Activated CD8-positive, alpha-beta memory T cell treated with anti-CD3 and anti-CD28 coated beads for 36 hours (primary cell): ENCODE results near the gene ZBTB34. TPM values are rescaled to one million over a fixed set of nuclear protein-coding genes. Genes with fewer than 3 reads are reported as not detected.

Experiments
- CTCF ChIA-PET: fragments of 350-600 bp; sonication (Branson Sonifier 250); formaldehyde crosslinking; loops from one replicate; lab custom pipeline; 2021; ENCODE audit warnings: antibody characterized with exemption; lab: Charles Lee
- POLR2A ChIA-PET: fragments of 350-600 bp; sonication (Branson Sonifier 250); formaldehyde crosslinking; loops from one replicate; lab custom pipeline; 2021; ENCODE audit warnings: antibody characterized with exemption; lab: Charles Lee
- total RNA-seq, 2 experiments: library from RNA; stranded (reverse); gene quantifications; one replicate each; pipeline ENCODE4 v1.2.3, GENCODE V29; 2021

ZBTB34 gene
- total RNA-seq, 2 experiments from 2014 or later = 5.5 to 5.9 TPM

- CTCF ChIA-PET = no interaction called here
- POLR2A ChIA-PET = no interaction called here
Measured at GRCh38 chr9:126894052-126894603, 33.7 kb downstream of the ZBTB34 start.

DNA sequence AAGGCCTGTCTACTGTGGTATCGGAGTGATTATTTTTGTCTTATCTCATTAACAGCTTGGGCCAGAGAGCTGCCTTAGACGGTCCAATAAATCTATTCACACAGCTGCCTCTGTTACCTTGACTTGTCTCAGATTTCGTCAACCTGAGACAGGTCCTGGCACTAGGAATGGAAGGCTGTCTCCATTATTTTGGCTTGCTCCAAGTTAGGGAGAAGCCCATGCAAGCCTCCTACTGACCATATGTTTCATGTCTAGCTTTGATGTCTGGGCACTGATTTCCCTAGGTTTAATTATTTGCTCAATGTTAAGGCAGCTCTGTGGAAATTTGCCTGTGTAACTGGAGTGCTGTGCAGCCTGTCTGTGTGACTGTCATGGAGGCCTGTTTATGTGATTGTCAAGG, 41.8 kb downstream of the ZBTB34 start:
- POLR2A ChIA-PET = no interaction called here
- CTCF ChIA-PET = no interaction called here

DNA sequence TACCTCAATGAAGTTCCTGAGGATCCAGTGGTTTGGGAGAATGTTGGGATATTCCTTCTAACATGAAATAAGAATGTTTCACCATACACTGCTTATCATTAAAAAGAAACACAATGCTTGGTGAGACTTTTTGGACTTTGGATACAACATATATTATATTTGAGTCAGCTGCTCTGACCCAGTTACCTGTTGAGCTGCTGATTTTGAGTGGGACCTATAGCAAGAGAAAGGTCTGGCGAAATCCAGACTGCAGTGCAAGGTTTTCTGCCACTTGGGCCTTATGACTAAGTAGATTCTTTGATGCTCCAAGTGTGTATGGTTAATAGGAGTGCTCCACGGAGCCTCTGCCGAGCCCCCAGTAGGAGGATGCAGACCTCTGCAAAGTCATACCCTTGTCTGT, 44.1 kb downstream of the ZBTB34 start:
- ChIA-PET CTCF (no interaction called here), POLR2A (no interaction called here)

DNA sequence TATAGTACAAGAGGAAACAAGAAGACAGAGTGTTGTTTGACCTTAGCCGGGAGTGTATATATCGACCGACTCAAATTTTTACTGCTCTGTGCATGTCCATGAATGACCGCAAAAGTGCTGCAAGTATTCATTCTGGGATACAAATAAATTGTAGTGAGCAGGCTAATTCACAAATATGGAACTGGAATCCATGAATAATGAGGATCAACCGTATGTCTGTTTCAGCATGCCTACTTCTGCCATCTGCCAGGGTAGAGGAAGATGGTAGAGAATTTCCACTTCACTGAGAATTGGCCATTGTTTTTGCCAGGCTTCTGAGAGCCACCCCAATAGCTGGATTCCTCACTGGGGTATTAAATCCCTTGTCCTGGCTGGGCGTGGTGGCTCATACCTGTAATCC, 45.7 kb downstream of the ZBTB34 start:
- CTCF ChIA-PET = no interaction called here
- POLR2A ChIA-PET = no interaction called here

DNA sequence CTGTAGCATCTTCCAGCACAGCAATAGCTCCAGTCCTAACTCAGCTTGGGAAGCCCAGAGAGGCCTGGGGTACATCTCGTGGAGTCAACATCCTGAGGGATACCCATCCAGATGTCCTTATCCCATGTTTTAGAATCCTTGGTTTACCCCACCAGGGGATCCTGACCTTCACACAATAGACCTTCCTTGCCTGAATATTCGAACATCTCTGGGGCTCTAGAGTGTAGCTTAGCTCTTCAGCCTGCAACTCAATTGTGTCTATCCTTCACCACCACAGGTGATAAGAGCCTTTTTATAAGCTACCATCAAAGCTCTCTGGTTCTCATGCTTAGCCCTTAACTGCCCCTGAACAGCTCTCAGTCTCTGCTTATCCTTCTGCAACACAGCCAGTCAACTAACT, 46.6 kb downstream of the ZBTB34 start:
- CTCF ChIA-PET = no interaction called here
- POLR2A ChIA-PET = no interaction called here

DNA sequence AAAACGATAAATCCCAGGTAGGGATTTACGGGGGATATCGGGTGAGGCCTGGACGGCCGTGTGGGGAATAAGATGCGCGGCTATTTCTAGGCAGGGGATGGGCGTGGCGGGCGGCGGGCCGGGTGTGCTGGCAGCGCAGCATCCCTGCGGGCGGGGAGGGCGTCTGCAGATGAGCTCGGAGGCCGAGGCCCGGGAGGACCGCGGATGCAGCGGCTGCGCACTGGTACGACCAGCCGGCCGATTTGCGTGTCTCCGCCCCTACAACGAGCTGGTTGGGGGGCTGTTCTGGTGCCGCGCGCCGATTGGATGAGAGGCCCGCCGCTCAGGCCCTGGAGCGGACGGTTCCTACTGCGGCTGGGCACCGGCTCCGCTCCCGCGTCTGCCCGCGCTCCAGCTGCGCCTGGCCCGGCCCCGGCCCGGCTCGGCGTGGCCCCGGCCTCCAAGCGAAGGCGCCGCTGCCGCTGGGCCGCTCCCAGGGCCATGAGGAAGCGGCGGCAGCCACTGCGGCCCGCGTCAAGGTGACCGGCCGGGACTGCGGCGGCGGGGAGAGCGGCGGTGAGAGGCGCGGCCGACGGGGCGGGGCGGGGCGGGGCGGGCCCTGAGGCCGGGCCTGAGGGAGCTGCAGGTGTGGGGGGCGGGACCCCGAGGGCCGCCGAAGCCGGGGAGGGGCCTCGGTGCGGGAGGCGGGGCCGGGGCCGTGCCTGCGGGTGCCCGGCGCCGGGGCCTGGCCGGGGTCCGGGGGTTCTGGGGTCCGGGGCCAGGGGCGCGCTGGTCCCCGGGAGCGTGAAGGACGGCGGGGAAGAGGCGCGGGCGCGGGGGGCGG, 54.2 kb downstream of the ZBTB34 start, which contains the start of gene RALGPS1:
Gene RALGPS1, plus strand, starts transcription at position 325 of the 823 bp plus-strand sequence. CDS start 47,508 bp downstream, outside the sequence.
- POLR2A ChIA-PET = interaction anchor here (0.6 to 0.7 kb wide), 4 partner anchors 669 to 1269 kb away, joined by 4 to 6 read pairs (median 4); no protein-coding TSS in a partner anchor
- CTCF ChIA-PET = interaction anchor here (0.7 to 1.5 kb wide), 3 partner anchors 44 to 330 kb away, joined by 3 to 4 read pairs (median 3); no protein-coding TSS in a partner anchor

- POLR2A ChIA-PET = interaction anchor here (0.6 to 0.7 kb wide), 2 partner anchors 773 to 1268 kb away, joined by 4 to 6 read pairs; no protein-coding TSS in a partner anchor
Measured at GRCh38 chr9:126915281-126915816, 54.9 kb downstream of the ZBTB34 start.

DNA sequence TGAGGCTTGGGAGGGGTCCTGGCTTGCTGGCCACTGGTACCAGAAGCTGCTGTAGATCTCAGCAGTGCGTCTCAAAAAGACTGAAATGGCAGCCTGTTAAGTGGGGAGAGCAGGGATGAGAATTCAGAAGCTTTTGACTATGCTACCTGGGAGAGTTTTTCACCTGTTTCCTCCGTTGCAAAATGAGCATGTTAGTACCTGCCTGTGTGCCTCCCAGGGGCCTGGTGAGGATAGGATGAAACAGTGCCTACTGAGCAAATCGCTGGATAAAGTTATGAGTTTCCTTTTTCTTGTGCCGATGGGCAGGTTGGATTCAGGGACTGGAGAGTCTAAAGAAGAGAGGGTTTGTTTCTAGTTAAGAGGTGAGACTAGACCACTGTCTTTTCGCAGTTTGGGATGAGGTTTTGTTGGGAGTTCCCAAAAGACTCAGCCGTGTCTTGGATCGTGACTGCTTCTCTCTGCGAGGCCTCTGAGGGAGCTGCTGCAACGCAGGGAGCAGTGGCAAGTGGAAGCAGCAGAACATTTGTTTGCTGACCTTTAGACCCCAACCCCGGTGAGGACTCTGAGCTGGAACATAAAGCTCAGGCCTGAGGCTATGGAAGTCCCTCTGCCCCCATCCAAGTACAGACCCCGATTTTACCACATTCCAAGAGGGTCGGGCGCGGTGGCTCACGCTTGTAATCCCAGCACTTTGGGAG, 55.6 kb downstream of the ZBTB34 start:
- POLR2A ChIA-PET = interaction anchor here (0.6 to 0.7 kb wide), 2 partner anchors 772 to 1267 kb away, joined by 4 to 6 read pairs; no protein-coding TSS in a partner anchor
- CTCF ChIA-PET = no interaction called here

More at GRCh38 chr9:126915281-126915816, 54.9 kb downstream of the ZBTB34 start:
- CTCF ChIA-PET = interaction anchor here (1.2 kb wide), 1 partner anchor 96 kb away, joined by 3 read pairs; no protein-coding TSS in a partner anchor

DNA sequence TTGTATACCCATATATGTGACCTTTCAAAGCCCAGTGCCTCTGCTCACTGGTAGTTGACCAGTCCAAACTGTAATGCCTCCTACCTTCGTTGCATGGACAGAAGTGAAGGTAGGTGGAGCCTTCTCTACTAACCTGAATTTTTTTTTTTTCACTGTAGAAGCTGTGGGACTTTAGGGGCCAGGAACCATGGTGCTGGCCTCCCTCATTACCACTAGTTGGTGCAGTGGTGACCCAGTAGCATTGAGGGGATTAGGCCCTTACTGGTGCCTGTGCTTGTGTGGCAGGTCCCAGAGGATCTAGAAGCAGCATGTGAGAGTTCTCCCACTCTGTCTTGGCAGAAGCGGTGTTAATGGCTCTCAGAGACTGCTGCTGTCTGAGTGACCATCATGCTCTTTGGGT, 56.5 kb downstream of the ZBTB34 start:
- POLR2A ChIA-PET = interaction anchor here (0.5 to 0.7 kb wide), 2 partner anchors 64 to 110 kb away, joined by 4 to 5 read pairs; no protein-coding TSS in a partner anchor
- CTCF ChIA-PET = no interaction called here

DNA sequence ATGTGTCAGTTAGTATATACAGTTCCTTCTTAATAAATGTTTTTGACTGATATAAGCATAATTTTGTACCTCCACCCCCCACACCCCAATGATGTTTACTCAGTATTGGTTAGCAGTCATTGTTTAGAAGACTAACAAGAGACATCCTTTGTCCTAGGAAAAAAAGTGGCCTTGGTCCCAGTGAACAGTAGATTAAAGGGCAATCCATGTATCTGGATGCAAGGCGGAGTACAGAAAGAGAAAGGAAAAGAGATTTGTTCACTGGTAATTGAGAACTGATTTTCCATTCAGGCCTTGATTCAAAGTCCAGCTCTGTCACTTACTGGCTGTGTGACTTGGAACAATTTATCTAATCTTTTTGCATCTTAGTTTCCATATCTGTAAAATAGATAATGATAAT, 58.8 kb downstream of the ZBTB34 start:
- POLR2A ChIA-PET = no interaction called here
- CTCF ChIA-PET = no interaction called here

DNA sequence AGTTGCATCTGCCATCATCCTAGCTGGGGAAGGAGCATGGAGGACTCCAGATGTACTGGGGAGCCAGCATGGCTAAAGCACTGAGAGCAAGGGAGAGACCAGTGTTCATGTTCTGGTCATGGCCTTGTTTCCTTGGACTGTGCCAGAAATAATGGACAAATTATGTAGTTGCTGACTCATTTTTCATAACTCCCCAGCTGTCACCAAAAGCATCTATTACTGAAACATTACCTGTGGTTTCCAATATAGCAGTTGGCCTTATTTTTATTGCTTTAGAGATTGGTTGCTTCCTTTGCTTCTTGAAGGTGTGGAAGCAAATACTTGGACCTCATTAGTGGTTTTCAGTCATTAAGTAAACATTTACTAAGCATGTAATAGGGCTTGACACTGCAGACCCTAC, 65.4 kb downstream of the ZBTB34 start:
- POLR2A ChIA-PET = no interaction called here
- CTCF ChIA-PET = interaction anchor here (0.6 kb wide), 1 partner anchor 35 kb away, joined by 5 read pairs; no protein-coding TSS in a partner anchor

GRCh38 chr9:126926364-126926763, 65.9 kb downstream of the ZBTB34 start:
- ChIA-PET POLR2A (no interaction called here), CTCF (no interaction called here)

GRCh38 chr9:126927419-126927818, 67.0 kb downstream of the ZBTB34 start:
- ChIA-PET CTCF (no interaction called here), POLR2A (no interaction called here)

- CTCF ChIA-PET = interaction anchor here (0.8 kb wide), 1 partner anchor 474 kb away, joined by 3 read pairs; no protein-coding TSS in a partner anchor
- POLR2A ChIA-PET = no interaction called here
Measured at GRCh38 chr9:126932871-126933321, 72.5 kb downstream of the ZBTB34 start.

DNA sequence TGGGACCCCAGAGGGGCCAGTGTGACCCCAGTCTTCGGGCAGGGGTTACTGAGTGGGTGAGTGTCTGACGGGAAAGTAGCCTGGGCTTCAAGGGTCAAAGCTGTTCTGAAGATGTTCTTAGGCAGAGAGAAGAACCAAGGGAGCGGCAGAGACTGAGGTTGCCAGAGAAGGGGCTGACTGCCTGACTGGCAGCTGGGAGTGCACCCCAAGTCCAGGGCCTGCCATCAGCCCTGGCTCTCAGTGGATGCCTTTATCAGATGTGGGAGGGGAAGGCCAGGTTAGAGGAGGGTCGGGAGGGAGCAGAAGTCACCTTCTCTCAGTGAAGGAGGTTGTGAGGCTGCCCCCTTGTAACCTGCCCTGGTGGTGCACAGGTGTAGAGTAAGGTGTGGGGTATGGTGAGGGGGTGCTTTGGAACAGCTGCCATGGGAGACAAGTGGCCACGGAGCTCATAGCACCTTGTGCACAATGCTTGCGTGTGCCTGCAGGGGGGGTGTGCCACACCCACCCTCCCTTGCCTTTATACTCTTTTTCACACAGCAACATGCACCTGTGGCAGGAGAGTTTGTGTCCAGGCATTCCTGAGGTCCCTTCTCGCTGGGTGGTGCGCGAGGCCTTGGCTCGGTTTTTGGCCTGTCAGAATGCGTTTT, 73.0 kb downstream of the ZBTB34 start:
- CTCF ChIA-PET = interaction anchor here (0.8 kb wide), 1 partner anchor 473 kb away, joined by 3 read pairs; no protein-coding TSS in a partner anchor
- POLR2A ChIA-PET = no interaction called here

- ChIA-PET CTCF (interaction anchor here (0.9 to 1.3 kb wide), 3 partner anchors 10 to 264 kb away, joined by 3 read pairs; no protein-coding TSS in a partner anchor), POLR2A (no interaction called here)
Measured at GRCh38 chr9:126934441-126934840, 74.0 kb downstream of the ZBTB34 start.
